Erythroblast (primary cell): ENCODE results near the gene COBL.

ENCODE experiments used
- GATA1 ChIP-seq: IDR thresholded peaks from 2 replicates; pipeline ENCODE4 v1.6.1; 2011; ENCODE audit warnings: low read depth, mild to moderate bottlenecking, control low read depth, low read length, moderate library complexity
- POLR2A ChIP-seq: IDR thresholded peaks from 2 replicates; pipeline ENCODE4 v1.6.1; 2011; ENCODE audit warnings: mild to moderate bottlenecking, low read length

- TF ChIP-seq POLR2A (no peak), GATA1 (no peak)
Observed at GRCh38 chr7:51101111-51101757, 215.4 kb downstream of the COBL start.
